ENCODE data around the gene RFFL.
"Not testable (repeated sequence)": the region's sequence is repeated elsewhere in the genome, so short reads cannot be mapped to it uniquely, and the experiment has no call there.

RFFL gene

GRCh38 chr17:35048685-35049379, 14.7 kb downstream of the RFFL start:
- DNase-seq (ENCODE audit: low read depth) = no peak

- DNase-seq (ENCODE audit: low read depth) = peak; percentile 32
Measured at GRCh38 chr17:35046740-35047283, 16.7 kb downstream of the RFFL start.

- DNase-seq (ENCODE audit: low read depth) = no peak
Measured at GRCh38 chr17:35046245-35046644, 17.3 kb downstream of the RFFL start.

- not testable (repeated sequence) for DNase-seq (ENCODE audit: low read depth)
Measured at GRCh38 chr17:35045458-35045979, 18.0 kb downstream of the RFFL start.

- no peak for DNase-seq (ENCODE audit: low read depth)
Measured at GRCh38 chr17:35044181-35044580, 19.3 kb downstream of the RFFL start.

GRCh38 chr17:35041390-35041789, 22.1 kb downstream of the RFFL start:
- DNase-seq (ENCODE audit: low read depth) = no peak

- no peak for DNase-seq (ENCODE audit: low read depth)
Measured at GRCh38 chr17:35038453-35038852, 25.1 kb downstream of the RFFL start.

GRCh38 chr17:35030780-35031179, 32.7 kb downstream of the RFFL start:
- DNase-seq (ENCODE audit: low read depth) = no peak

GRCh38 chr17:35028531-35029262, 34.8 kb downstream of the RFFL start:
- no peak for DNase-seq (ENCODE audit: low read depth)

- not testable (repeated sequence) for DNase-seq (ENCODE audit: low read depth)
Measured at GRCh38 chr17:35028097-35028496, 35.4 kb downstream of the RFFL start.

- DNase-seq (ENCODE audit: low read depth) = no peak
Measured at GRCh38 chr17:35025541-35025940, 38.0 kb downstream of the RFFL start.

- DNase-seq (ENCODE audit: low read depth) = no peak
Measured at GRCh38 chr17:35023538-35023937, 40.0 kb downstream of the RFFL start.

- peak; percentile 59 for DNase-seq (ENCODE audit: low read depth)
Measured at GRCh38 chr17:35022536-35023063, 40.9 kb downstream of the RFFL start.

- DNase-seq (ENCODE audit: low read depth) = no peak
Measured at GRCh38 chr17:35021520-35022380, 41.8 kb downstream of the RFFL start.

GRCh38 chr17:35019386-35020179, 43.9 kb downstream of the RFFL start:
- DNase-seq (ENCODE audit: low read depth) = no peak

GRCh38 chr17:35018814-35019213, 44.7 kb downstream of the RFFL start:
- no peak for DNase-seq (ENCODE audit: low read depth)

GRCh38 chr17:35017021-35017420, 46.5 kb downstream of the RFFL start:
- no peak for DNase-seq (ENCODE audit: low read depth)

- DNase-seq (ENCODE audit: low read depth) = no peak
Measured at GRCh38 chr17:35016369-35016768, 47.1 kb downstream of the RFFL start.

GRCh38 chr17:35011671-35012216, 51.8 kb downstream of the RFFL start:
- DNase-seq (ENCODE audit: low read depth) = no peak

GRCh38 chr17:35010093-35010492, 53.4 kb downstream of the RFFL start:
- DNase-seq (ENCODE audit: low read depth) = no peak

GRCh38 chr17:35006961-35007360, 56.5 kb downstream of the RFFL start:
- no peak for DNase-seq (ENCODE audit: low read depth)

Measured in activated T-helper 9 cell treated with anti-CD3 and anti-CD28 coated beads, Interleukin-2, amount 50 U/mL, for 16 hours (primary cell).